Lung (tissue), 12 donors: Measurements from ENCODE around the gene PRPF6. TPM values are rescaled to one million over a fixed set of nuclear protein-coding genes. Genes with fewer than 3 reads are reported as not detected.

ENCODE experiments used
- ATAC-seq: fragments of 200-7000 bp; cut with Tn5 transposase; one replicate; pipeline ENCODE4 v1.9.1; 2020; ENCODE audit warnings: moderate number of reproducible peaks; ENCODE audit not compliant: insufficient read depth, low FRiP score
- DNase-seq, 3 donors: peaks; one replicate each; pipeline ENCODE4 v3.0.0-alpha.2; 2013 to 2017
- H3K27ac ChIP-seq, 2 donors: one replicate each; pipeline ENCODE4 v1.5.1; 2013; ENCODE audit warnings: mild to moderate bottlenecking in 2 of 2, moderate library complexity in 2 of 2, control low read depth in 1 of 2, inconsistent platforms in 1 of 2, low read depth in 1 of 2, low read length in 1 of 2
- H3K27me3 ChIP-seq, 3 donors: one replicate each; pipeline ENCODE4 v1.5.1; 2013; ENCODE audit warnings: low read length in 2 of 3; ENCODE audit not compliant: control insufficient read depth in 3 of 3, insufficient read depth in 3 of 3
- H3K36me3 ChIP-seq, 4 donors: one replicate each; pipeline ENCODE4 v1.5.1; 2013; ENCODE audit warnings: low read length in 4 of 4, mild to moderate bottlenecking in 1 of 4, moderate library complexity in 1 of 4; ENCODE audit not compliant: control insufficient read depth in 4 of 4, insufficient read depth in 4 of 4
- H3K4me1 ChIP-seq, 5 donors: one replicate each; pipeline ENCODE4 v1.5.1; 2013; ENCODE audit warnings: low read length in 5 of 5, mild to moderate bottlenecking in 2 of 5, moderate library complexity in 1 of 5; ENCODE audit not compliant: control insufficient read depth in 5 of 5, insufficient read depth in 5 of 5
- H3K4me3 ChIP-seq: one replicate; pipeline ENCODE4 v1.5.1; 2013; ENCODE audit warnings: mild to moderate bottlenecking, control low read depth, moderate library complexity
- H3K9ac ChIP-seq, 2 donors: one replicate each; pipeline ENCODE4 v1.5.1; 2013; ENCODE audit warnings: low read length in 2 of 2, control low read depth in 1 of 2; ENCODE audit not compliant: insufficient read depth in 1 of 2
- H3K9me3 ChIP-seq, 4 donors: one replicate each; pipeline ENCODE4 v1.5.1; 2013; ENCODE audit warnings: low read length in 3 of 4, mild to moderate bottlenecking in 1 of 4, moderate library complexity in 1 of 4; ENCODE audit not compliant: control insufficient read depth in 4 of 4, insufficient read depth in 3 of 4
- WGBS, 2 donors: extraction: QIAGEN DNeasy Blood & Tissue Kit; methylation state at CpG; one replicate each; pipeline ENCODE4 v1.1.7; 2013; 5-methylcytosine and 5-hydroxymethylcytosine counted together
- polyA plus RNA-seq, 2 donors: library from polyadenylated mRNA; stranded (reverse); fragments of 200-250 nt; gene quantifications; one replicate each; pipeline ENCODE4 v1.2.1, GENCODE V29; 2013
- total RNA-seq, 2 donors: library from RNA; depleted of rRNA in 1 of 2; stranded (reverse); fragments of >200 nt in 1 of 2; gene quantifications; one replicate each; pipeline ENCODE4 v1.2.1, GENCODE V29; 2014 to 2021
- TF ChIP-seq, protein P1 (sequence below): IDR thresholded peaks from 2 replicates; pipeline ENCODE4 v1.5.1; 2012; ENCODE audit warnings: mild to moderate bottlenecking; ENCODE audit errors: control extremely low read depth, extremely low read depth
- donor health status: control.
- donor health status: control.
- donor health status: Bipolar disorder and iron deficiency.
- donor health status: healthy.
- donor health status: DM: yes; HTN: yes; CAD: no.

PRPF6 gene
- total and polyA plus RNA-seq, 4 donors, result 43.6 to 65.0 (median 54.2) TPM

DNA sequence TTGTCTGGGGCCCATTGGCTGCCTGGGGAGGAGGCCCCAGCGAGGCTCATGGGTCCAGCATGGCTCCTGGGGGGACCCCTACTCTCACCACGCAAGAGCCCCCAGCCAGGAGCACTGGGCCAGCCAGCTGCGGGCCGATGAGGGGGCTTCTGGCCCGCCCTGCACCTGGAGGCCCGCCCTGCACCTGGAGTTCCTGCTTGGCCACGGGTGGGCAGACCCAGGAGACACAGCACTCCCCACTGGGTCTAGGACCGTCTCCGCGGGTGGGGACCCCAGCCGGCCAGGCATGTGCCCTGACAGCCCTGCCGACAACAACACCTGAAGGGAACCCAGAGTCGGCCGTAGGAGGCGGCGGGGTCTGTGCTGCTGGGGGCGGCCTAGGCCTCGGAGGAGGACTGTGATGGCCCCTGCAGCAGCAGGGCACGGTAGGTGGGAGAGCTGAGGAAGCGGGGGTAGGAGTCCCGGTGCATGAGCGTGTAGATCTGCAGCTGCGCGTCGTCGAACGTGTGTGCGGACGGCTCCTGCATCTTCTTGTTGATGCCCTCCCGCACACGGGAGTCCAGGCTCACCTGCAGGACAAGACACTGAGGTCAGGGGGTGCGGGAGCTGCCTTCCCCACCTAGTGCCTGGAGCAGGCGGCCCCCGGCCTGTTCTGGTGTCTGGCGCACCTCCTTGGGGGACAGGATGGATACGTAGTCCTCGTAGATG lies 92.7 kb downstream of the PRPF6 start:
- peaks cover 0 to 40% (median 14%) of the 10 kb centered on the region in 4 donors for H3K36me3 ChIP-seq
- WGBS, 2 donors, result 93 to 94% methylated on average over 37 of the region's 37 CpGs
- ATAC-seq (no peak), DNase-seq (no peak)
- peaks cover 0 to 10% (median 8%) of the 10 kb centered on the region in 5 donors for H3K4me1 ChIP-seq
- H3K9me3 ChIP-seq, result no peaks in the 10 kb centered on the region
- TF ChIP-seq, protein P1, sequence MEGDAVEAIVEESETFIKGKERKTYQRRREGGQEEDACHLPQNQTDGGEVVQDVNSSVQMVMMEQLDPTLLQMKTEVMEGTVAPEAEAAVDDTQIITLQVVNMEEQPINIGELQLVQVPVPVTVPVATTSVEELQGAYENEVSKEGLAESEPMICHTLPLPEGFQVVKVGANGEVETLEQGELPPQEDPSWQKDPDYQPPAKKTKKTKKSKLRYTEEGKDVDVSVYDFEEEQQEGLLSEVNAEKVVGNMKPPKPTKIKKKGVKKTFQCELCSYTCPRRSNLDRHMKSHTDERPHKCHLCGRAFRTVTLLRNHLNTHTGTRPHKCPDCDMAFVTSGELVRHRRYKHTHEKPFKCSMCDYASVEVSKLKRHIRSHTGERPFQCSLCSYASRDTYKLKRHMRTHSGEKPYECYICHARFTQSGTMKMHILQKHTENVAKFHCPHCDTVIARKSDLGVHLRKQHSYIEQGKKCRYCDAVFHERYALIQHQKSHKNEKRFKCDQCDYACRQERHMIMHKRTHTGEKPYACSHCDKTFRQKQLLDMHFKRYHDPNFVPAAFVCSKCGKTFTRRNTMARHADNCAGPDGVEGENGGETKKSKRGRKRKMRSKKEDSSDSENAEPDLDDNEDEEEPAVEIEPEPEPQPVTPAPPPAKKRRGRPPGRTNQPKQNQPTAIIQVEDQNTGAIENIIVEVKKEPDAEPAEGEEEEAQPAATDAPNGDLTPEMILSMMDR, result no peak
- no peak overlapping the region for H3K4me3 ChIP-seq
- no peaks in the 10 kb centered on the region for H3K27me3 ChIP-seq
- H3K9ac ChIP-seq, result no peak overlapping the region
- H3K27ac ChIP-seq, result no peak overlapping the region

DNA sequence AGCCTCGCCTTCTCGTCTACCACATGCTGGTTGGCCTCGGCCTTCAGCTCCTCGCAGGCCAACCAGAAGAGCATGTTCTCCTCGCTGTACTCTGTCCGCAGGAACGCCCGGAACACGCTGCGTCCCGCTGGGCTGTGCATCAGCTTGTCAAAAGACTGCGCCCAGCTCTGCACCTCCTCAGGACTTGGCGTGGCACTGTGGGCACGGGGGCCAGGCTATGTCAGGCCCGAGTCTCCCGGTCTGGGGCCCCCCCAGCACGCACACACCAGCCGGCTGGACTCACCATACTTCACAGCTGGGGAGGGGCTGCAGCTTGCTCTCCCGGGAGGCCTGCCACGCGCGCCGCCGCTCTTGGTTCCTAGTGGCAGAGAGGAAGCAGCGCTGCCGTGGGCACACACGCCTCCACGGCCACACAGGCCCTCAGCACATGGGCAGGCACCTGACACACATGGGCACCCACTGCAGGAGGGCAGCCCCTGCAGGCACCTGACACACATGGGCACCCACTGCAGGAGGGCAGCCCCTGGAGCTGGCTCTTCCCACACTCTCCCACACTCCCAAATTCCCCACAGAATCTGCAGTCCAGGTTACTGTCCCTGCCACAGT lies 93.4 kb downstream of the PRPF6 start:
- 93% methylated on average over 28 of the region's 28 CpGs for WGBS, 2 donors
- Histone ChIP-seq H3K4me3 (no peak overlapping the region), H3K27ac (no peak overlapping the region), H3K9ac (no peak overlapping the region), H3K36me3 (peaks cover 0 to 40% (median 13%) of the 10 kb centered on the region in 4 donors), H3K9me3 (no peaks in the 10 kb centered on the region), H3K27me3 (no peaks in the 10 kb centered on the region), H3K4me1 (peaks cover 0 to 17% (median 12%) of the 10 kb centered on the region in 5 donors)
- TF ChIP-seq, protein P1, result no peak
- ATAC-seq, result no peak
- DNase-seq, result no peak

DNA sequence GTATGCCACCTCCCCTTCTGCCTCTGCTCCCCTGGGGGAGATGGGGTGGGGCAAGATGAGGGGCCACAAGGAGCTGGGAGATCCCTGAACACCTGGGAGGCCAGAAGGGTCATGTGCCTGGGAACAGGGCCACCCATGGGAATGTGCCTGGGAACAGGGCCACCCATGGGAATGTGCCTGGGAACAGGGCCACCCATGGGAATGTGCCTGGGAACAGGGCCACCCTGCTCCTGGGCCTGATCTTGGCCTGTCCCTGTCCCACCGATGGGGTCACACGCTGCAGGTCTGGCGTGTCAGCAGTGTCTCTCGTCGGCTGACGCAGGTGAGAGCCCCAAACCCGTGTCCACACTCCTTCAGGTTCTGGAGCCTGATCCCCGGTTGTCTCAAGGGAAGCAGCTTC lies 94.0 kb downstream of the PRPF6 start:
- TF ChIP-seq, protein P1, result no peak
- H3K27ac ChIP-seq, result no peak overlapping the region
- peaks cover 0 to 40% (median 12%) of the 10 kb centered on the region in 4 donors for H3K36me3 ChIP-seq
- H3K4me3 ChIP-seq, result no peak overlapping the region
- H3K9me3 ChIP-seq, result no peaks in the 10 kb centered on the region
- H3K4me1 ChIP-seq, result peaks cover 0 to 14% (median 12%) of the 10 kb centered on the region in 5 donors
- no peaks in the 10 kb centered on the region for H3K27me3 ChIP-seq
- DNase-seq, result no peak
- ATAC-seq, result no peak
- H3K9ac ChIP-seq, result no peak overlapping the region
- 92 to 95% methylated on average over 8 of the region's 8 CpGs for WGBS, 2 donors
